HepG2 (cell line): Measurements from ENCODE around the gene CATSPERD. TPM values are rescaled to one million over a fixed set of nuclear protein-coding genes. Genes with fewer than 3 reads are reported as not detected.

Experiments used
- AGO1 ChIP-seq: fragments of 200-400 bp; formaldehyde crosslinking; IDR thresholded peaks from 2 replicates; pipeline ENCODE4 v1.6.1; 2017; ENCODE audit warnings: mild to moderate bottlenecking, low read depth, low read length, moderate library complexity; ENCODE audit not compliant: poor library complexity, severe bottlenecking
- AKNA ChIP-seq: sonication (generic); formaldehyde crosslinking; IDR thresholded peaks from 2 replicates; pipeline ENCODE4 v1.4.0; 2020; ENCODE audit warnings: missing genetic modification reagents, borderline replicate concordance
- LBX2 ChIP-seq: sonication (generic); formaldehyde crosslinking; IDR thresholded peaks from 2 replicates; pipeline ENCODE4 v1.5.0; 2020; ENCODE audit warnings: missing genetic modification reagents, mild to moderate bottlenecking, borderline replicate concordance
- MBNL3 ChIP-seq: fragments of 250-450 bp; sonication (Bioruptor Pico); conservative IDR thresholded peaks from 2 replicates; pipeline ENCODE4 v1.8.0; 2022; ENCODE audit warnings: mild to moderate bottlenecking, inconsistent platforms
- TAF1 ChIP-seq: sonication (generic); formaldehyde crosslinking; IDR thresholded peaks from 2 replicates; pipeline ENCODE4 v1.4.0; 2020; ENCODE audit warnings: missing genetic modification reagents
- TFAP4 ChIP-seq: sonication (generic); IDR thresholded peaks from 2 replicates; pipeline ENCODE4 v1.6.1; 2016; ENCODE audit warnings: low read depth, borderline replicate concordance
- ZBTB43 ChIP-seq: sonication (generic); formaldehyde crosslinking; conservative IDR thresholded peaks from 2 replicates; pipeline ENCODE4 v1.4.0; 2020; ENCODE audit warnings: missing genetic modification reagents
- ZEB1 ChIP-seq: IDR thresholded peaks from 2 replicates; pipeline ENCODE4 v1.6.1; 2012; ENCODE audit warnings: mild to moderate bottlenecking, low read depth, inconsistent platforms; ENCODE audit not compliant: insufficient replicate concordance
- ZNF354B ChIP-seq: sonication (generic); formaldehyde crosslinking; IDR thresholded peaks from 2 replicates; pipeline ENCODE4 v1.8.0; 2022; ENCODE audit warnings: mild to moderate bottlenecking, missing genetic modification reagents
- ZNF362 ChIP-seq: sonication (generic); formaldehyde crosslinking; IDR thresholded peaks from 2 replicates; pipeline ENCODE4 v1.4.0; 2020; ENCODE audit warnings: missing genetic modification reagents, mild to moderate bottlenecking, borderline replicate concordance
- ZNF704 ChIP-seq: sonication (generic); formaldehyde crosslinking; IDR thresholded peaks from 2 replicates; pipeline ENCODE4 v1.8.1; 2023; ENCODE audit warnings: mild to moderate bottlenecking, inconsistent platforms, moderate library complexity, missing genetic modification reagents, borderline replicate concordance
- ZNF770 ChIP-seq: sonication (generic); formaldehyde crosslinking; IDR thresholded peaks from 2 replicates; pipeline ENCODE4 v1.5.0; 2020; ENCODE audit warnings: mild to moderate bottlenecking, missing genetic modification reagents
- ZSCAN22 ChIP-seq: sonication (generic); formaldehyde crosslinking; IDR thresholded peaks from 2 replicates; pipeline ENCODE4 v1.4.0; 2020; ENCODE audit warnings: mild to moderate bottlenecking, missing genetic modification reagents
- ZZZ3 ChIP-seq: sonication (generic); formaldehyde crosslinking; IDR thresholded peaks from 2 replicates; pipeline ENCODE4 v1.4.0; 2020; ENCODE audit warnings: missing genetic modification reagents, mild to moderate bottlenecking, borderline replicate concordance
- polyA plus RNA-seq, 8 experiments: library from polyadenylated mRNA; depleted of rRNA in 3 of 8; stranded (reverse) in 7 of 8; unstranded in 1 of 8; fragments of >200 nt; fragmentation: Illumina TruSeq in 4 of 8; extraction: Trizol in 4 of 8; gene quantifications; 2 replicates each; pipeline versions ENCODE4 v1.2.1 to v1.2.3, GENCODE V29; 2011 to 2016; ENCODE audit warnings: low read depth in 4 of 8, missing spikeins in 1 of 8, mixed read lengths in 1 of 8; ENCODE audit not compliant: insufficient read depth in 1 of 8
- total RNA-seq, 5 experiments: library from RNA; depleted of rRNA; stranded (reverse); fragments of >200 nt; fragmentation: Illumina TruSeq; extraction: Trizol; gene quantifications; 2 replicates each; pipeline ENCODE4 v1.2.3, GENCODE V29; 2016; ENCODE audit warnings: low read depth in 1 of 5

CATSPERD gene
- total and polyA plus RNA-seq, 2 of the 13 experiments (the other 11 are each of a cell fraction or from before 2014, with no cell fraction given) = 0.04 TPM; not detected in 1

- TF ChIP-seq ZZZ3 (CRISPR knock-in tag) (no peak), ZSCAN22 (CRISPR knock-in tag) (no peak), TFAP4 (0 out of 2 replicates have a peak, but pooled peaks have one; percentile 4), ZEB1 (no peak), ZBTB43 (CRISPR knock-in tag) (no peak), ZNF770 (CRISPR knock-in tag) (peak; percentile 39; the same call in 1 of the 2 replicates), ZNF362 (no peak), MBNL3 (CRISPR knock-in tag) (no peak), AKNA (no peak), TAF1 (no peak), ZNF704 (CRISPR knock-in tag) (no peak), AGO1 (peak; percentile 42), LBX2 (CRISPR knock-in tag) (no peak), ZNF354B (no peak)
Measured at GRCh38 chr19:5686647-5687359, 33.6 kb upstream of the CATSPERD start (continued).
